NOMO-1 treated with DMSO at 0.1 percent for 48 hours (cell line): Measurements from ENCODE around the gene NRDC.

ENCODE experiments used
- DNase-seq: peaks from one replicate; lab custom pipeline; 2025; ENCODE audit not compliant: unreplicated experiment; lab: John Stamatoyannopoulos, UW

The NRDC gene

DNA sequence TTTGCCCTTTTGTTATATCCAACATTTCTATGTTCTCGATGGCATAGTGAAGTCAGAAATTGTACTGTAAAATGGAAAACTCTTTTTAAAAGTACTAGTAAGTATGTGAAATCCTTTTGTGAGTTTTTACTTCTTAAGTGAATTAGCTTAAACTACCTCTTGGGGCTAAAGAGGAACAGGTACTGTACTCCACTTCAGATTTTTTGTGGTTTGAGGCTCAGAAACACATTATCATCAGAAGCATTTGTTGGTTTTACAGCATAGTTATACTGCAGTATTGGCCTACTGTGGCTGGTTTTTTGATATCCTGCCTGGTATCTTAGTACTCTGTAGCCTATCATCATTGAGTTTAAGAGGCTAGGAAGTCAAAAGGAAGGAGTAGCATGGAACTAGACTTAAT, 117.2 kb downstream of the NRDC start:
- DNase-seq, result no peak

DNA sequence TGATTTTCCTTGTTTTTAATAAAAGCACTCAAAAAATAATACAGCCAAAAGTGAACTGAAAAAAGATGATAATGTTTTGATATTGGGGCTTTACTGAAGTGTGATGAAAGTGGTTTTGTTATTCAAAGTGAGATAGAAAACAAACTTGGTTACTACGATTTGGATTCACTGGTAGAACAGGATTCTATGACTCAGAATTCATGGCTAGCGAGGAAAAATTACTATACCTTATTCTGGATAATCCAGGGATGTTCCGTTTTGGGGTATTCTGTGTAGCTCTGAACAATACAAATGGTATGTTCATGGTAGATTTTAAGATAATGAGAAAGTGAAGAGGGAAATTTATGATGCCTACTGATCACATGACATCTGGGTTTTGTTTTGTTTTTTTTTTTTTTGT, 117.7 kb downstream of the NRDC start:
- DNase-seq, result no peak

DNA sequence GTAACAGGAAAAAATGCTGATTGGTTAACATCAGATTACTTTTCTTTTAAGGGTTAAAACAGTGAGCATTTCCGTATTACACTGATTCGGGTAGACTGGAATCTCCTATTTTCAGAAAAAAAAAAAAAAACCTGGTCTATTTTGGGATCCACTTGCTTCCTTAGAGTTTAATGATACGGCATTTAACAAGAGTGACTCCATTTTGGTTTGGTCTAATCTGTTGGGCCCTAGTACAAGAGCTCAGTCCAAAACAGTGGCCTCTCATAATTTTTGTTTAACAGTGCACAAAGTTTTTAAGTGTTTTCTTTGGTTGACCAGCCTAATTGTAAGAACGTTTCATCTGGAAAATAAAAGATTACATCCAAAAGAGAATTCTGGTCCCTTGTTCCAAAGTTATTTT, 120.2 kb downstream of the NRDC start:
- DNase-seq, result no peak

DNA sequence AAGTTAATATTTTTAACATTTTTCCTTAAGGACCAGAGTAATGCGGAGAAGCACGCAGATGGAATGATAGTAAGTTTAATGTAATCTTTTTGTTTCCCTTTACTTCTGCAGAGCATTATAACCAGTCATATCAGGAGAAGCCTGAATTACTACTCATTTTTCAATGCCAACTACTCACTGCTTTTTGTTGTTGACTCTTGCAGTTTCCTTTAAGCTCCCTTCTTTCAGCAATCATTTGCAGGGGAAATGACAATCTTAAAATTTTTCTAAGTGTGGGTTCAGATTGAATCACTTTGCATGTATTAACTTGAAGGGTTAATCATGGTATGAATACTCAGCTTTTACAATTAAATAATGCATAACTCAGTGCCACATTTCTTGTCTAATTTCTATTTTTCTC, 122.2 kb downstream of the NRDC start:
- DNase-seq, result no peak

DNA sequence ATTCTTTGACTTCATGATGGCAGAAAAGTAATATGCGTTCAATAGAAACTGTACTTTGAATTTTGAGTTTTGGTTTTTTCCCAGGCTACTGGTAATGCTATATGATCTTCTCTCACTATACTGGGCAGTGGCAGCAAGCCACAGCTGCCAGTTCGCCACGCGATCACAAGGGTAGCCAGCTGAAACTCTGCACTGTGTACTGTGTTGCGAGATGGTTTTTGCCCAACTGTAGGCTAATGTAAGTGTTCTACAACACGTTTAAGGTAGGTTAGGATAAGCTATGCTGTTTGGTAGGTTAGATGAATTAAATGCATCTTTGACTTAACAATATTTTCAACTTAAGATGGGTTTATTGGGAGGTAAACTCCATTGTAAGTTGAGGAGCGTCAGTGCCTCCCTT, 123.1 kb downstream of the NRDC start:
- DNase-seq, result no peak

DNA sequence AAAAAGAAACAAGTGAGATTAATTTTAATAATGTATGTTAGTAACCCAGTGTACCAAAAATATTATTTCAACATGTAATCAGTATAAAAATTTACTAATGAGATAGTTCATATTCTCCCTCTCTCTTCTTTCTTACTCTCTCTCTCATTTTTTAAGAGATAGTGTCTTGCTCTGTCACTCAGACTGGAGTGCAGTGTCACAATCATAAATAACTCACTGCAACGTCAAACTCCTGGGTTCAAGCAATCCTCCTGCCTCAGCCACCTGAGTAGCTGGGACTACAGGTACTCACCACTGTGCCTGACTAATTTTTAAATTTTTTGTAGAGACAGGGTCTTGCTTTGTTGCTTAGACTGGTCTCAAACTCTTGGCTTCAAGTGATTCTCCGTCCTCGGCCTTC, 123.9 kb downstream of the NRDC start:
- DNase-seq, result no peak

DNA sequence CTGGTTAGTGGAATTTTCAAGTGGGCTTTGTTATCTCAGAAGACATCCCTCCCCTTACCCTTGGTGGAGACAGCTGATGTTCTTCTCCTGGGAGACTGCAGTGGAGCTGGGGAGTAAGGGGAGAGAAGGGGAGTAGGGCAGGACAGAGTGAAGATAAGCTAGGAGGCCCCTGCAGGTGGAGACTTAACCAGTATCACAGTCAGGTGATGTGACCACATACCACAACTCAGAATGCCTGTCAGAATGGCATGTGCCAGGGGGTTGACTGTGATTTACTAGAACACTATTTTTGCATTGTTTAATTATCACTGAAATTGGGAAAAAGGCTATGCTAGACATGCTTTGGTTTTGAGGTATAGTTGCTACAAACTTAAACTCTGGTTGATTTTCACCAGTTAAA, 124.6 kb downstream of the NRDC start:
- DNase-seq, result no peak

DNA sequence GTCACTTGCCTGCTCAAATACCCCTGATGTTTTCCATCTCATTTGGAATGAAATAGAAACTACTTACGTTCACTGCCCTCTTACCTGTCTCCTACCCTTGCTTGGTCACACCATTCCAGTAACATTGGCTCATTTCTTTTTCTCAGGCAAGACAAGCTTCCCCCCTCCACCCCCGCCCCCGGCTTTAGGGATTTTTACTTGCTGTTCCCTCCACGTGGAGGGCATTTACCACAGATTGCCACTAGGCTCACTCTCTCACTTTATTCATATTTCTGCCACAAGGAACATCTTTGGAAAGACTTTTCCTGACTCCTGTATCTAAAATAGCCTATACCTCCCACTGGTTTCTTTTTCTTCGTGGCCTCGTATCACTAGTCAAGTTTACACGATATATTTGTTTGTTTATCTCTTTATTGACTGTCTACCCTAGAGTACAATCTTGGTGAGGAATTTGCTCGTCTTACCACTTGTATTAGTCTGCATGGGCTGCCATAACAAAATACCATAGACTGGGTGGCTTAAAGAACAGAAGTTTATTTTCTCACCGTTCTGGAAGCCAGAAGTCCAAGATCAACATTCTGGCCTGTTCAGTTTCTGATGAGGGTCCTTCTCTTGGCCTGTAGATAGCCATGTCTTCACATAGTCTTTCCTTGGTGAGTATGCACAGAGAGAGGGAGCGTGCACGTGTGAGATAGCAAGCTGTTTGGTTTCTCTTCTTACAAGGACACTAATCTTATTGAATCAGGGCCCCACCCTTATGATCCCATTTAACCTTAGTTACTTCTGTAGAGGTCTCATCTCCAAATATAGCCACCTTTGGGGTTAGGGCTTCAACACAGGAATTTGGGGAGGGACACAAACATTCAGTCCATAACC, 126.2 kb downstream of the NRDC start:
- DNase-seq, result no peak

DNA sequence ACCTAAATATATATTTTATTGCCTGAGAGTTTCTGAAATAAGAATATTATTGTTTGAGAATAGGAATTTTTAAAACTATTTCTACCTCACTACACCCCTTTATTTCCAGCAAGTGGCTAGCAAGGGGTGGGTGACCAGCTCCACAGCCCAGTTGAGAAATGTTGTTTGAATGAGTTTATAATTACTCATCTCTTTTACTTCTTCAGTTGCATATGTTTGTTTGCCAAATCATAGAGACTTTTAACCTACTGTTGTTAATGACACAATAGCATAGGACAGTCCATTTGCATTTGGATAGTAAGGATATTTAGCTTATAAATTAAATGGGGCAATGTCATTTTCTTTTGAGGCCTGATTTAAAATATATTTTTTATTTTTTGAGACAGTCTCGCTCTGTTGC, 127.8 kb downstream of the NRDC start:
- no peak for DNase-seq

DNA sequence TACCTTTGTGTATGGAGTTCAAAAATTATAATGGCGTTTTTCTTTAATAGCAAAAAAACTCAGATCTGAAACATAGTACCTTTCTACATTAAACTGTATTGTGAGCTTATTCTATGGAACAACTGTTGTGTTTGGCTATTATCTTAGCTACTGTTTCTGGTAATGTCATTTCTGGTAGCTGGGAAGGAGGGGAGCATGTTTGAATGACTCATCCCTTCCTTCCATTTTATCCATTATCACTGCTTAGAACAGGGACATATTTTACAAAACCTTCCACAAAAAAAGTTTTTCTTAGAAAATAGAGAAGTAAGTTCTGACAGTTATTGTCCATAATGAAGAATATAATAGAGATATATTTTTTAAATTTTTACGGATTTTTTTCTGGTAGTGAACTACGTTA, 128.3 kb downstream of the NRDC start:
- no peak for DNase-seq

DNA sequence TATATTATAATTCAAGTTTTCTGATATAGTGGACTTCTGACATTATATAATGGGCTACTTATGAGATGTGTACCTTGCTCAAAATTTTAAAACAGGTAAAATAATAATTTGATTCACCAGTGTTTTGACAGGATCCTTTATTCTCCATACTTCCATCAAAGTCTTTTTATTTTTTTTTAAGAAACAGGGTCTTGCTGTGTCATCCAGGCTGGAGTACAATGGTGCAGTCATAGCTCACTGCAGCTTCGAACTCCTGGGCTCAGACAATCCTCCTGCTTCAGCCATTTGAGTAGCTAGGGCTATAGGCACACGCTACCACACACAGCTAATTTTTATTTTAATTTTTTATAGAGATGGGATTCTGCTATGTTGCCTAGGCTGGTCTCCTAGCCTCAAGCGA, 129.4 kb downstream of the NRDC start:
- DNase-seq, result no peak

DNA sequence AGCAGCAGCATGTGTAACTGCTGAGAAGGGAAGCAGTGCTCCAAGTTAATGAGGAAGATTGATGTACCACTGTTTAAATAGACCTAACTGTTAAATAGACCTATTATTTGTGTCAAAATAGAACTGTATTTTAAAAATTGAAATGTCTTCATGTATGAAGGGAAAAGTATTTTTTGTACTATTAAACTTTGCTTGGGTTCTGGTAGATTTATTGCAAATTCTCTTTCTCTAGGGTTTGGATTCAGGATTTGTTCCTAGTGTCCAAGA, 133.3 kb downstream of the NRDC start:
- DNase-seq, result no peak

DNA sequence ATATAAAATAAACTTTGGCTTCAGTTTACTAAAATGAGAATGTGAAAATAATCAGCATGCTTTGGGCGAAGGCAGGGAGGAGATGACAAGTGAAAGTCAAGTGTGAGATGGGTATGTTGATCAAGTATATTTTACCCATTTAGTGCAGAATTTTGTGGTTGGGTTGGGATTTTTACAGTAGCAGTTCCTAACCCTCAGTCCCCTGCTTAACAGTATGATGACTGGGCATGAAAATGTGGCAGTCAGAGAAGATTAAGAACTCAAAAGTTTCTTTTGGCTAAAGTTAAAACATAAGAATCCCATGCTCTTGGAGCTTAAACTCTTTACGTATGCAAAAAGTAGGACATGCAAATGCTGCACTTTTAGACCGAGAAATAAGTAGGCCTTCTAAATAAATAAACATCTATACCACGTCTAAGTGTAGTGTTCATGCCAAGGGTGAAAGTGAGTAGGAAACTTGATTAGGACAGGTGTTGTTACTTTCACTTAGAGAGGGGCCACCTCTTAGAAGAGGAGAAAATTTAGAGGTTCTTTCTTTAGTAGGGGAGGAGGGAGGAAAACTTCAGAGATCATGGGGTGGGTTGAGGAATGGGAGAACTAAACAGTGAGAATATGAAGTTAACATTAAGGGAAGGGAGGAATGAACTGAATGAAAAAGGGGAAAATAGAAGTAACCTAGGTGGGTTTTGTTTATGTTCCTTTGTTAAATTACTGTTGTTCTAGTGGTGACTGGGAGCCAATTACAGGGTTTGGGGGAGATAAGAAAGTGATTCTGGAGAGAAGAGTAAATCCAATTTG, 133.8 kb downstream of the NRDC start:
- DNase-seq, result no peak

DNA sequence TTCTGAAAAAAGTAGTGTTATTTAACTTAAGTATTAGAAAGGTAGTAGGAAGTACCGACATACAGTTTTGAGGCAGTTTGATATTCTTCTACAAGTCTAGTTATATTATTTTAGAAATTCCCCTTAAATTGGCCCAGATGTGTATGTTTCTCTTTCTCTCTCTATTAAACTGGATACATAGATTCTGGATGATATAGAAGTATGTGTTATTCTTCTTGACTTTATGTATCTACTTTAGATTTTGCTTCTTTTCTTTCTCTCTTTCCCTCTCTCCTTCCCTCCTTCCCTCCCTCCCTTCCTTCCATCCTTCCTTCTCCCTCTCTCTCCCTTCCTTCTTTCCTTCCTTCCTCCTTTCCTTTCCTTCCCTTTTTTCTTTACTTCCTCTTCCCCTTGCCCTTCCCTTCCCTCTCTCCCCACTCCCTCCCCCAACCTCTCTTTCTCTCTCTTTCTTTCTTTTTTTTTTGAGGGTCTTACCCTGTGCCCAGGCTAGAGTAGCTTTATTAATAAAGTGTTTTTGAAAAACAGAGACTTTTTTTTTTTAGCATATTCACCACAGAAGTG, 137.3 kb downstream of the NRDC start:
- DNase-seq, result no peak

DNA sequence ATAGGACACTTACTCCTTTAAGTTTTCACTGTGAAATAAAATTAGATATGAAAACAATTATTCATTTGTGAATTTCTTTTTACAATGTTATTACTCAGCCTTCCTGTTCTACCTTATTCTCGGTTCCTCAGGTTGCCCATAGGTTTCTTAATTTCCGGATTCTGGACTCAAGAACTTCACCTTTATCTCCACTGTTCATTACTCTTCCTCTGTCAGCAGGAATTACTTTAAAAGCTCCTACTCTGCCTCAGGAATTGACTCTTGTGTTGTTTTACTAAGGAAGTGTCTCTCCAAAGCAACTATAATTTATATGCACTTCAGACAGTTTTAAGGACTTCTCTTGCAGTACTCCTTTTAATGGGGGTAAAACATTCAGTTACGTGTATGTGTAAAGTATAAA, 137.9 kb downstream of the NRDC start:
- DNase-seq, result no peak
